CD4-positive, alpha-beta T cell treated with Interferon gamma for 1 hour (primary cell): ENCODE data around the gene PLRG1.

Experiments used
- DNase-seq: peaks from one replicate; pipeline ENCODE4 v3.0.0-alpha.2; 2020

Gene PLRG1

GRCh38 chr4:154516318-154517029 lies 33.7 kb downstream of the PLRG1 start:
- no peak for DNase-seq

- no peak for DNase-seq
Observed at GRCh38 chr4:154511981-154512380, 38.2 kb downstream of the PLRG1 start.

GRCh38 chr4:154511548-154511947 lies 38.7 kb downstream of the PLRG1 start:
- no peak for DNase-seq

DNA sequence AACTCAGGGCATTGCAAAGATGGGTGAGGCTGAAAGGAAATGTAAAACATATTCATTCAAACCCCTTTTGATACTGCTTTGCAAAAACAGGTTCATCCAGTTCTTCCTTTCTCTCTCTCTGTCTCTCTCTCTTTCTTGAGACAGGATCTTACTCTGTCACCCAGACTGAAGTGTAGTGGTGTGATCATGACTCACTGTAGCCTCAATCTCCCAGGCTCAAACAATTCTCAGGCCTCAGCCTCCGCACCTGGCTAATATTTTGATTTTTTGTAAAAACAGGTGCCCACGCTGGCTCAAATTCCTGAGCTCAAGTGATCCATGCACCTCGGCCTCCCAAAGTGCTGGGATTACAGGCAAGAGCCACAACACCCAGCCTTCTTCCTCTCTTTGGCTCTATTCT lies 43.0 kb downstream of the PLRG1 start:
- DNase-seq = no peak

GRCh38 chr4:154506253-154506652 lies 43.9 kb downstream of the PLRG1 start:
- DNase-seq = no peak

DNA sequence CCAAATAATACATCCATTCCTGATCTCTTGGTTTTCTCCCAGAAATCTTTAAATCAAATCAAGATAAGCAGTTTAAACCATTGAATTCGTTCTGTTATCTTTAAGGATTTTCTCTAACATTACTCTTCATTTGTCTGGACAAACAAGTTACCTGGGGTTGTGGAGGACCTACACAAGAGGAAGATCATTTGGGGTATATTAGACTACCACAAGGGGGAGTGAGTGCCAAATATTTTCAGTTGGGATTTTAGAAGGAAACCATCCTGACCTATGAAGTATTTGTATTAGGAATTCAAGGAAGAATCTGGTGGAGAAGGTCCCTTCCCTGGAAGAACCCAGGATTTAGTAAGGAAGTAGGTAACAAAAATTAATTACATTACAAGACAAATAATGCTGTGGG lies 46.6 kb downstream of the PLRG1 start:
- no peak for DNase-seq

GRCh38 chr4:154502111-154502510 lies 48.1 kb downstream of the PLRG1 start:
- no peak for DNase-seq

GRCh38 chr4:154497889-154498288 lies 52.3 kb downstream of the PLRG1 start:
- DNase-seq = no peak

DNA sequence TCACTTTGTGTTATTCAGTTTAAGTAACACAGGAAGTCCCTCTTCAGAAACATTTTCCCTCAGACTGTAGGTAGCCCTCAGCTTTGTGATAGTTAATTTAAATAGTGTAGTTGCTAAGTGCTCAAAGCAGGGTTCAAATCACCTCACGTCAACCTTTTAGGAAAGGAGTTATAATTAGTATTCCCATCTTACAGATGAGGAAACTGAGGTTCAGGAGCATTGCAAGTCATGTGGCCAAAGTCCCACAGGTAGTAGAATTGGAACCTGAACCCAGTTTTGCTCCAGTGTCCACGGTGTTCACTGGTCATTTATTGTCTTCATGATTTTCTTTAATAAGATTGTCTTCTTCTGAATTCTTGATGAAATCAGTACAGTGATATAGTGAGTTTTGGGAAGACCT lies 54.3 kb downstream of the PLRG1 start:
- DNase-seq = no peak

DNA sequence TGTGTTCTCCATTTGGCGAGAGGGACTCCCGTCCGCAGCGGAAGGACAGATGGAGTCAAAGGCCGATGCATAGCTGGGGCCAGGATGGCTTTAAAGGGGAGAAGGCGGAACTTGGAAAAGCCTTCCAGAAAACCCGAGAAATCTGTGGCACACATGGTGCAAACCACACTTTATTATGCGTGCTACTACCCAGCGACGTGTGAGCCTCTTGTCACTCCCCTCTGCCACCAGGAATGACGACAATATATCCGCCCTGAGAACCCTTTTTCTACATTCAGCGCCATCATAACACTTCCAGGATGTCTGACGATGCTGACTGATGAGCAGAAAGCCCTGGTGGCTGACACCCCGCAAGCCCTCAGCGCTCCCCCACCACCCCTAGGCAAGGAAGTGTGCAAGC lies 57.9 kb downstream of the PLRG1 start:
- no peak for DNase-seq

DNA sequence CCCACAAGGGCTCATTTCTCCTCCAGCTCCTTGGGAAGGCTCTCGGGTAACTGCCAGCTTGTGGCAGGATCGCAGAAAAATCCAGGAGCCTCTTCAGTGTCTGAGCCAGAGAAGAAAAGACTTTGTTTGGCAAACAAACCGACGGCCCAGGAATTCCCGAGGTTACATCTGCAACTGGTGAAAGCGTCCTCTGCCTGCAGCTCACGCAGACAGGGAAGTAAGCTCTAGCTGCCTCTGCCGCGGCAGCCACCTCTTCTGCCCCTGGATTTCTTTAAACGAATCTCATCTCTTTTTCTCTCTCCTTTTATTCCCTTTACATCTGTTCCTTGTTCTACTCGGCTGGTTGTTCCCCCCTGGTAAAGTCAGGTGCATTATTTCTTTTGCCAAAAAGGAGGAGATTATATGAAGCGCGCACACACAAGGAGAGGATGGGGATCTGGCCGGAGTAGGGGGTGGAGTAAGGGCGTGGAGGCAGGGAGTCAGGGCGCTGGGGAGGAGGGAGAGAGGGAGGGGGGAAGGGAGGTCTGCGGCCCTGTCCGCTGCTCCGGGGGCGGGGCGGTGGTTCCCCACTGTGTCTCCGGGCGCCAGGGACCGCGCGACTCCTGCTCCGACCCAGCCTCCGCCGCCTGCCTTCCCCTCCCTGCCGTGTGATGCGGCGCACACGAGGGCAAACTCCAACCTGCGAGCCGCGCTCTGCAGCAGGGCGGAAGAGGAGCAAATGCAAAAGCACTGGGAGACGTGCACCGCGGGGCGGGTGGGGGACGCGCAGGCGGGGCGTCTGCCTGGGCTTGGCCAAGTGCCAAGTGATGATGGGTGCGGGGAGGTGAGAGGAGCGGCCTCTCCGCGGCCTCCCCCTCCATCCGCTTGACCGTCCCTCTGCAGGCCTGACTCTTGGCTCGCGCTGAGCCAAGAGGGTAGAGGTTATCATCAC lies 58.6 kb downstream of the PLRG1 start, which contains the start of gene DCHS2:
DCHS2 (minus strand) TSS at position 459 of the 931 bp plus-strand sequence; CDS start at position 15, 444 bp downstream.
- no peak for DNase-seq

GRCh38 chr4:154490583-154491340 lies 59.4 kb downstream of the PLRG1 start:
- no peak for DNase-seq

- no peak for DNase-seq
Observed at GRCh38 chr4:154490234-154490582, 60.0 kb downstream of the PLRG1 start.

GRCh38 chr4:154489558-154490233 lies 60.5 kb downstream of the PLRG1 start:
- DNase-seq = no peak

DNA sequence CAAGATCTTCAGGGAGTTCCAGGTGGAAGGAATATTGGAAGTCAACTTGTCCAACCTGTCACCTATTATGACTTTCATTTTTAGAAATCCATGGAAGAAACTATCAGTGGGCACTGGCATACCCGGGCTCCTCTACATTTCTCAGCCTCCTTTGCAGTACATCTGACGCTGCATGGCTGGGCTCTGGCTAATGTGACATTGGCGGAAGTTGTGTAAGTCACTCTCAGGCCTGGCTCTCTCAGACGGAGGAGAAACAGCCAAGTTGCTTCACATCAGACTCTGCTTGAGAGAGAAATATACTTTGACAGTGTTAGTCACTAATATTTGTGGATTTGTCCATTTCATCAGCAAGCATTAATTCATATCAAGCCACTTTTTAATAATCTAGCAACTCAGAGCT lies 63.1 kb downstream of the PLRG1 start:
- no peak for DNase-seq

- no peak for DNase-seq
Observed at GRCh38 chr4:154485127-154485773, 65.0 kb downstream of the PLRG1 start.
